T-cell (primary cell): Measurements from ENCODE around the gene SLCO1B1. TPM values are rescaled to one million over a fixed set of nuclear protein-coding genes. Genes with fewer than 3 reads are reported as not detected.
"Not testable (repeated sequence)": the region's sequence is repeated elsewhere in the genome, so short reads cannot be mapped to it uniquely, and the experiment has no call there.

ENCODE experiments used
- ATAC-seq, 4 experiments: fragments of 200-7000 bp in 3 of 4; fragments of 150-1000 bp in 1 of 4; cut with Tn5 transposase; replicated peaks in 1 of 4; 1 replicate in 3 of 4; 2 replicates in 1 of 4; pipeline ENCODE4 v1.10.0; 2021; ENCODE audit warnings: moderate library complexity in 3 of 4, mild to moderate bottlenecking in 2 of 4, moderate number of reproducible peaks in 1 of 4
- CTCF ChIA-PET, 2 donors: fragments of 300-600 bp; sonication (Branson Sonifier 250); formaldehyde crosslinking; loops; one replicate each; lab custom pipeline; 2022; ENCODE audit warnings: antibody characterized with exemption in 2 of 2; lab: Charles Lee
- POLR2A ChIA-PET, 2 donors: fragments of 300-600 bp; sonication (Branson Sonifier 250); formaldehyde crosslinking; loops; one replicate each; lab custom pipeline; 2022; ENCODE audit warnings: antibody characterized with exemption in 2 of 2; lab: Charles Lee
- DNase-seq, 35 experiments: peaks; one replicate each; pipeline versions ENCODE4 v3.0.0 to v3.0.0-alpha.2; 2013 to 2023
- H3K27ac ChIP-seq: one replicate; pipeline ENCODE4 v1.5.1; 2013; ENCODE audit warnings: low read length
- H3K27me3 ChIP-seq, 2 experiments: replicated peaks in 1 of 2; 1 replicate in 1 of 2; 2 replicates in 1 of 2; pipeline versions ENCODE4 v1.6.1 to v1.7.0; 2013; ENCODE audit warnings: low read length in 1 of 2, mixed read lengths in 1 of 2; ENCODE audit not compliant: control insufficient read depth in 2 of 2, insufficient read depth in 2 of 2; ENCODE audit errors: extremely low read depth in 1 of 2
- H3K36me3 ChIP-seq, 2 donors: 1 replicate in 1 of 2; 2 replicates in 1 of 2; pipeline versions ENCODE4 v1.6.1 to v1.7.0; 2013; ENCODE audit warnings: low read length in 1 of 2; ENCODE audit not compliant: control insufficient read depth in 2 of 2, insufficient read depth in 1 of 2; ENCODE audit errors: extremely low read depth in 1 of 2
- H3K4me1 ChIP-seq, 2 experiments: 1 replicate in 1 of 2; 2 replicates in 1 of 2; pipeline versions ENCODE4 v1.6.1 to v1.7.0; 2013; ENCODE audit warnings: low read length in 2 of 2, mixed read lengths in 1 of 2; ENCODE audit not compliant: insufficient read depth in 2 of 2, control insufficient read depth in 1 of 2; ENCODE audit errors: extremely low read depth in 1 of 2
- H3K4me3 ChIP-seq, 2 donors: 1 replicate in 1 of 2; 2 replicates in 1 of 2; pipeline versions ENCODE4 v1.5.1 to v1.7.0; 2013; ENCODE audit warnings: mild to moderate bottlenecking in 2 of 2, low read length in 1 of 2, moderate library complexity in 1 of 2; ENCODE audit not compliant: control insufficient read depth in 1 of 2; ENCODE audit errors: extremely low read depth in 1 of 2
- H3K9me3 ChIP-seq: 2 replicates; pipeline ENCODE4 v1.7.0; 2013
- H3K27ac Mint-ChIP-seq, 2 donors: one replicate each; pipeline ENCODE4 v1.8.0; 2020 to 2021; ENCODE audit warnings: mild to moderate bottlenecking in 2 of 2, mixed read lengths in 2 of 2
- H3K27me3 Mint-ChIP-seq, 2 donors: one replicate each; pipeline ENCODE4 v1.8.0; 2021 to 2022; ENCODE audit warnings: mixed read lengths in 2 of 2
- H3K36me3 Mint-ChIP-seq: one replicate; pipeline ENCODE4 v1.8.0; 2021; ENCODE audit warnings: mixed read lengths
- H3K4me1 Mint-ChIP-seq, 3 donors: one replicate each; pipeline ENCODE4 v1.8.0; 2020 to 2022; ENCODE audit warnings: mixed read lengths in 3 of 3, mild to moderate bottlenecking in 1 of 3
- H3K4me3 Mint-ChIP-seq, 3 donors: one replicate each; pipeline ENCODE4 v1.8.0; 2020 to 2022; ENCODE audit warnings: mild to moderate bottlenecking in 3 of 3, mixed read lengths in 3 of 3, moderate library complexity in 3 of 3
- H3K9me3 Mint-ChIP-seq, 3 donors: one replicate each; pipeline ENCODE4 v1.8.0; 2020 to 2022; ENCODE audit warnings: mixed read lengths in 3 of 3
- WGBS: methylation state at CpG from one replicate; pipeline ENCODE4 v1.1.5; 2013; ENCODE audit warnings: missing lambda C conversion rate; ENCODE audit not compliant: insufficient coverage; 5-methylcytosine and 5-hydroxymethylcytosine counted together
- total RNA-seq, 35 experiments: library from RNA in 6 of 35; stranded (reverse) in 6 of 35; fragments of 120-200 nt in 1 of 35; gene quantifications; one replicate each; pipeline versions ENCODE4 v1.2.1 to v1.2.4 and lab custom pipeline; 2013 to 2026

Gene SLCO1B1
- total RNA-seq, 5 donors from 2014 or later (not counting 1 experiment from before 2014, with no cell fraction given), result 0.12 TPM; not detected in 4

DNA sequence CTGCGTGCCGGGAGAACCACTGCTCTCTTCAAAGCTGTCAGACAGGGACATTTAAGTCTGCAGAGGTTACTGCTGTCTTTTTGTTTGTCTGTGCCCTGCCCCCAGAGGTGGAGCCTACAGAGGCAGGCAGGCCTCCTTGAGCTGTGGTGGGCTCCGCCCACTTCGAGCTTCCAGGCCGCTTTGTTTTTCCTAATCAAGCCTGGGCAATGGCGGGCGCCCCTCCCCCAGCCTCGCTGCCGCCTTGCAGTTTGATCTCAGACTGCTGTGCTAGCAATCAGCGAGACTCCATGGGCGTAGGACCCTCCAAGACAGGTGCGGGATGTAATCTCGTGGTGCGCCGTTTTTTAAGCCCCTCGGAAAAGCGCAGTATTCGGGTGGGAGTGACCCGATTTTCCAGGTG is 83.4 kb downstream of the SLCO1B1 start:
- ATAC-seq, H3K27ac Mint-ChIP-seq, H3K9me3 ChIP-seq, H3K4me1 Mint-ChIP-seq, H3K36me3 Mint-ChIP-seq, H3K4me3 Mint-ChIP-seq, H3K36me3 ChIP-seq, H3K27me3 ChIP-seq, H3K9me3 Mint-ChIP-seq, CTCF ChIA-PET, H3K27me3 Mint-ChIP-seq, H3K4me3 ChIP-seq, DNase-seq, H3K27ac ChIP-seq, H3K4me1 ChIP-seq, POLR2A ChIA-PET: not testable (repeated sequence)
- no CpG with 5 or more reads among the region's 19 CpGs for WGBS

DNA sequence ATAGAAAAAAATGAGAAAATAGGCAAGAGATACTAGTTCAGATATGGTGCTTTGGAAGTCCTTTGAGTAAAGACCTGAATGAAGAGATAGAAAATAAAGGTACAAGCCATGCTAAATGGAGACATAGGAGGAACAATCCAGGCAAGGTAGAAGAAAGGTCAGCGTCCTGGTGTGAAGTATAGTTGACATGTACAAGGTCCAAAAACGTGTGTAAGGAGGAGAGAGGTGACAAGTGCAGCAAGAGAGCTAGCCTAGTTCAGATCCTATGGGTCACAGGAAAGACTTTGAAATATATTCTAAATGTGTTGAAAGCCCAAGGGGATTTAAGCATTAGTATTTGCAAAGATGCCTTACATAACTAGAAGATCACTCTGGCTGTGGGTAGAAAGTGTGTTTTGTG is 88.2 kb downstream of the SLCO1B1 start:
- Mint-ChIP-seq H3K9me3 (no peaks in the 10 kb centered on the region), H3K36me3 (no peaks in the 10 kb centered on the region), H3K4me3 (no peak overlapping the region), H3K27ac (no peak overlapping the region), H3K4me1 (no peaks in the 10 kb centered on the region), H3K27me3 (peaks cover 0 to 1% of the 10 kb centered on the region in 2 donors)
- Histone ChIP-seq H3K4me3 (no peak overlapping the region), H3K27me3 (no peaks in the 10 kb centered on the region), H3K4me1 (no peaks in the 10 kb centered on the region), H3K36me3 (no peaks in the 10 kb centered on the region), H3K9me3 (no peaks in the 10 kb centered on the region), H3K27ac (no peak overlapping the region)
- WGBS, result 34% methylated on average over 2 of the region's 2 CpGs
- ChIA-PET CTCF (no interaction called here), POLR2A (no interaction called here)
- ATAC-seq, result no peak
- DNase-seq, result no peak

- Mint-ChIP-seq H3K36me3 (no peaks in the 10 kb centered on the region), H3K4me1 (no peaks in the 10 kb centered on the region), H3K4me3 (no peak overlapping the region), H3K27me3 (peaks cover 0 to 1% of the 10 kb centered on the region in 2 donors), H3K9me3 (no peaks in the 10 kb centered on the region), H3K27ac (no peak overlapping the region)
- H3K36me3 ChIP-seq, result no peaks in the 10 kb centered on the region
- CTCF ChIA-PET, result no interaction called here
- no peak for ATAC-seq
- no peaks in the 10 kb centered on the region for H3K9me3 ChIP-seq
- DNase-seq, result no peak
- no peaks in the 10 kb centered on the region for H3K4me1 ChIP-seq
- no peak overlapping the region for H3K27ac ChIP-seq
- WGBS, result no CpG with 5 or more reads among the region's 3 CpGs
- H3K27me3 ChIP-seq, result no peaks in the 10 kb centered on the region
- no peak overlapping the region for H3K4me3 ChIP-seq
- POLR2A ChIA-PET, result no interaction called here
Observed at GRCh38 chr12:21220266-21220665, 89.3 kb downstream of the SLCO1B1 start.

DNA sequence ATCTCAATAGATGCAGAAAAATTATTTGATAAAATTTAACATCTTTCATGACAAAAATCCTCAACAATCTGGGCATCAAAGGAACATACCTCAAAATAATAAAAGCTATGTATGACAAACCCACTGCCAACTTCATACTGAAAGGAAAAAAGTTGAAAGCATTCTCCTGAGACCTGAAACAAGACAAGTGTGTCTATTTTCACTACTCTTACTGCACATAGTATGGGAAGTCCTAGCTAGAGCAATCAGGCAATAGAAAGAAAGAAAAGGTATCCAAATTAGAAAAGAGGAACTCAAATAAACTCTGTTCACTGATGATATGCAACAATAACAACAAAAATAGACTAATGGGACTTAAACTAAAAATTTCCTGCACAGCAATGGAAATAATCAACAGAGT is 90.1 kb downstream of the SLCO1B1 start:
- no peaks in the 10 kb centered on the region for H3K9me3 ChIP-seq
- Mint-ChIP-seq H3K4me1 (no peaks in the 10 kb centered on the region), H3K4me3 (no peak overlapping the region), H3K36me3 (no peaks in the 10 kb centered on the region), H3K9me3 (no peaks in the 10 kb centered on the region), H3K27me3 (peaks cover 0 to 1% of the 10 kb centered on the region in 2 donors), H3K27ac (no peak overlapping the region)
- H3K27me3 ChIP-seq, result no peaks in the 10 kb centered on the region
- H3K36me3 ChIP-seq, result no peaks in the 10 kb centered on the region
- no peak overlapping the region for H3K4me3 ChIP-seq
- no peak overlapping the region for H3K27ac ChIP-seq
- CTCF ChIA-PET, result no interaction called here
- ATAC-seq (no peak), DNase-seq (no peak)
- H3K4me1 ChIP-seq, result no peaks in the 10 kb centered on the region
- POLR2A ChIA-PET, result no interaction called here

- no peak for ATAC-seq
- POLR2A ChIA-PET, result interaction anchor here in 1 of 2 donors (0.7 kb wide), 1 partner anchor 57 kb away, joined by 3 read pairs; no protein-coding TSS in a partner anchor
- no peaks in the 10 kb centered on the region for H3K4me1 Mint-ChIP-seq
Observed at GRCh38 chr12:21221778-21222177, 90.8 kb downstream of the SLCO1B1 start.

DNA sequence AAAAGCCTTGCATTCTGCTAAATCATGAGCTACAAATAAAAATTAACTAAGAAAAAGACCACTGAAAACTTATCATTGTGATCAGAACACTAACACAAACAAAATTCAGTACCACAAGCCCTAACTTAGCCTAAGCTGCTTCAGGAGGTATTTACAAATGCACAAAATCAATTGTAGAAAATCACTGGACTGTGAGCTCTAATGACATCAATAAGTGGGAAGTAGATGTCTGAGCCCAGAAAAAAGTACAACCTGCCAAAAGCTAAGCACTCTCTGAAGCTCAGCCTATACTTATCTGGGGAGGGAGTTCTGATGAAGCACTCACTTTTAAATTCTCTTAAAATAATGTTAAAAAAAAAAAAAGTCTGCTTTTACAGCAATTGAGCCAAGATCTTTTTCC is 92.9 kb downstream of the SLCO1B1 start:
- H3K27ac Mint-ChIP-seq, result no peak overlapping the region
- H3K4me3 ChIP-seq, result no peak overlapping the region

More at GRCh38 chr12:21221778-21222177, 90.8 kb downstream of the SLCO1B1 start:
- H3K27ac Mint-ChIP-seq, result no peak overlapping the region
- no peak for DNase-seq
- H3K27me3 ChIP-seq, result no peaks in the 10 kb centered on the region
- no peaks in the 10 kb centered on the region for H3K4me1 ChIP-seq
- H3K9me3 ChIP-seq, result no peaks in the 10 kb centered on the region
- H3K27me3 Mint-ChIP-seq, result peaks cover 0 to 1% of the 10 kb centered on the region in 2 donors
- no peaks in the 10 kb centered on the region for H3K36me3 Mint-ChIP-seq
- H3K4me3 ChIP-seq, result no peak overlapping the region
- CTCF ChIA-PET, result interaction anchor here in 1 of 2 donors (0.6 kb wide), 1 partner anchor 1417 kb away, joined by 4 read pairs; no protein-coding TSS in a partner anchor
- no peaks in the 10 kb centered on the region for H3K9me3 Mint-ChIP-seq
- H3K36me3 ChIP-seq, result no peaks in the 10 kb centered on the region
- H3K27ac ChIP-seq, result no peak overlapping the region
- no peak overlapping the region for H3K4me3 Mint-ChIP-seq

GRCh38 chr12:21234395-21234794 is 103.4 kb downstream of the SLCO1B1 start:
- no peak for DNase-seq
- H3K9me3 ChIP-seq, result no peaks in the 10 kb centered on the region
- H3K27ac ChIP-seq, result no peak overlapping the region
- H3K4me3 Mint-ChIP-seq, result no peak overlapping the region
- H3K27me3 ChIP-seq, result no peaks in the 10 kb centered on the region
- no peaks in the 10 kb centered on the region for H3K36me3 ChIP-seq
- no CpG with 5 or more reads among the region's 5 CpGs for WGBS
- ChIA-PET POLR2A (interaction anchor here in 1 of 2 donors (0.6 kb wide), 1 partner anchor 179 kb away, joined by 4 read pairs; no protein-coding TSS in a partner anchor), CTCF (no interaction called here)
- no peaks in the 10 kb centered on the region for H3K4me1 ChIP-seq
- H3K27me3 Mint-ChIP-seq, result peaks cover 0 to 2% of the 10 kb centered on the region in 2 donors
- no peak overlapping the region for H3K27ac Mint-ChIP-seq
- H3K36me3 Mint-ChIP-seq, result no peaks in the 10 kb centered on the region
- peaks cover 0 to 4% (median 0%) of the 10 kb centered on the region in 3 donors for H3K9me3 Mint-ChIP-seq
- no peaks in the 10 kb centered on the region for H3K4me1 Mint-ChIP-seq
- no peak for ATAC-seq
- H3K4me3 ChIP-seq, result no peak overlapping the region

More for the DNA sequence above, 92.9 kb downstream of the SLCO1B1 start:
- Histone ChIP-seq H3K27ac (no peak overlapping the region), H3K4me1 (no peaks in the 10 kb centered on the region), H3K36me3 (no peaks in the 10 kb centered on the region), H3K27me3 (no peaks in the 10 kb centered on the region), H3K9me3 (no peaks in the 10 kb centered on the region)
- H3K4me1 Mint-ChIP-seq, result no peaks in the 10 kb centered on the region
- no peak for DNase-seq
- H3K36me3 Mint-ChIP-seq, result no peaks in the 10 kb centered on the region
- ChIA-PET CTCF (interaction anchor here in 1 of 2 donors (0.7 kb wide), 1 partner anchor 12 kb away, joined by 3 read pairs; no protein-coding TSS in a partner anchor), POLR2A (no interaction called here)
- no peak overlapping the region for H3K4me3 Mint-ChIP-seq
- H3K27me3 Mint-ChIP-seq, result peaks cover 0 to 1% of the 10 kb centered on the region in 2 donors
- ATAC-seq, result no peak
- peaks cover 0 to 2% (median 0%) of the 10 kb centered on the region in 3 donors for H3K9me3 Mint-ChIP-seq
